ENCODE data around the gene TTC7B.

DNA sequence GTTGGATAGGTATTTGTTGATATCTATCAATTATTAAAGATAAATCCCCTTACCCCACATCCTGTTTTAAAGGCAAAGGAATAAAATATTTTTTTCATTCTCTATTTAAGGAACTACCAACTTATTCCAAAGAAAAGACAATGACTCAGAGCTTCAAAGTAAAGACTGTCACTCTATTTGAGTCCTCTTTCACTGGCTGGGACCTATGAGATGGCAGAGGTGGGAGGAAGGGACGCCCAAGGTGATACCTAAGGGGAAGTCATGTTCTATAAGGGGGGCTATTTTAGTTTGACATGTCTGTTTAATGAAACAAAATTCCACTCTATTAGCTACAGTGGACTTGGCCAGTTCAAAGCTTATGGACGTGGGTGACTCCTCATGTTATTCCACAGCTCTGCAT lies 209.8 kb downstream of the TTC7B start:
- TF ChIP-seq CREM (IDR thresholded peaks at IDR 0.05) (no peak), CREM (CRISPR knock-in tag; IDR thresholded peaks at IDR 0.05) (no peak), POLR2A (IDR thresholded peaks at IDR 0.05; ENCODE audit: insufficient read depth in 1 of 2, low read depth in 2 of 2, low read length in 2 of 2) (no peak), KAT7 (CRISPR knock-in tag; IDR thresholded peaks at IDR 0.05; ENCODE audit: borderline replicate concordance) (no peak), SP2 (CRISPR knock-in tag; IDR thresholded peaks at IDR 0.05) (no peak), ARID2 (CRISPR knock-in tag; IDR thresholded peaks at IDR 0.05; ENCODE audit: borderline replicate concordance) (no peak), MXI1 (IDR thresholded peaks at IDR 0.05; ENCODE audit: borderline replicate concordance, low read depth, low read length) (no peak), ZNF558 (CRISPR knock-in tag; IDR thresholded peaks at IDR 0.05; ENCODE audit: borderline replicate concordance) (no peak), ZNF441 (CRISPR knock-in tag; IDR thresholded peaks at IDR 0.05; ENCODE audit: borderline replicate concordance) (no peak)
- TF ChIP-seq, protein P1, sequence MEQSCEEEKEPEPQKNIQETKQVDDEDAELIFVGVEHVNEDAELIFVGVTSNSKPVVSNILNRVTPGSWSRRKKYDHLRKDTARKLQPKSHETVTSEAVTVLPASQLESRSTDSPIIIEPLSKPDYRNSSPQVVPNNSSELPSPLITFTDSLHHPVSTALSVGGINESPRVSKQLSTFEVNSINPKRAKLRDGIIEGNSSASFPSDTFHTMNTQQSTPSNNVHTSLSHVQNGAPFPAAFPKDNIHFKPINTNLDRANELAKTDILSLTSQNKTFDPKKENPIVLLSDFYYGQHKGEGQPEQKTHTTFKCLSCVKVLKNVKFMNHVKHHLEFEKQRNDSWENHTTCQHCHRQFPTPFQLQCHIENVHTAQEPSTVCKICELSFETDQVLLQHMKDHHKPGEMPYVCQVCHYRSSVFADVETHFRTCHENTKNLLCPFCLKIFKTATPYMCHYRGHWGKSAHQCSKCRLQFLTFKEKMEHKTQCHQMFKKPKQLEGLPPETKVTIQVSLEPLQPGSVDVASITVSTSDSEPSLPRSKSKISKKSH (CRISPR knock-in tag; IDR thresholded peaks at IDR 0.05; ENCODE audit: borderline replicate concordance) = no peak
- TF ChIP-seq, protein P2, sequence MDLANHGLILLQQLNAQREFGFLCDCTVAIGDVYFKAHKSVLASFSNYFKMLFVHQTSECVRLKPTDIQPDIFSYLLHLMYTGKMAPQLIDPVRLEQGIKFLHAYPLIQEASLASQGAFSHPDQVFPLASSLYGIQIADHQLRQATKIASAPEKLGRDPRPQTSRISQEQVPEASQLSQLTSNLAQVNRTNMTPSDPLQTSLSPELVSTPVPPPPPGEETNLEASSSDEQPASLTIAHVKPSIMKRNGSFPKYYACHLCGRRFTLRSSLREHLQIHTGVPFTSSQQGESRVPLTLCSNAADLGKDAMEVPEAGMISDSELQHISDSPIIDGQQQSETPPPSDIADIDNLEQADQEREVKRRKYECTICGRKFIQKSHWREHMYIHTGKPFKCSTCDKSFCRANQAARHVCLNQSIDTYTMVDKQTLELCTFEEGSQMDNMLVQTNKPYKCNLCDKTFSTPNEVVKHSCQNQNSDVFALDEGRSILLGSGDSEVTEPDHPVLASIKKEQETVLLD (CRISPR knock-in tag; IDR thresholded peaks at IDR 0.05; ENCODE audit: low read depth) = no peak
- TF ChIP-seq, protein P3, sequence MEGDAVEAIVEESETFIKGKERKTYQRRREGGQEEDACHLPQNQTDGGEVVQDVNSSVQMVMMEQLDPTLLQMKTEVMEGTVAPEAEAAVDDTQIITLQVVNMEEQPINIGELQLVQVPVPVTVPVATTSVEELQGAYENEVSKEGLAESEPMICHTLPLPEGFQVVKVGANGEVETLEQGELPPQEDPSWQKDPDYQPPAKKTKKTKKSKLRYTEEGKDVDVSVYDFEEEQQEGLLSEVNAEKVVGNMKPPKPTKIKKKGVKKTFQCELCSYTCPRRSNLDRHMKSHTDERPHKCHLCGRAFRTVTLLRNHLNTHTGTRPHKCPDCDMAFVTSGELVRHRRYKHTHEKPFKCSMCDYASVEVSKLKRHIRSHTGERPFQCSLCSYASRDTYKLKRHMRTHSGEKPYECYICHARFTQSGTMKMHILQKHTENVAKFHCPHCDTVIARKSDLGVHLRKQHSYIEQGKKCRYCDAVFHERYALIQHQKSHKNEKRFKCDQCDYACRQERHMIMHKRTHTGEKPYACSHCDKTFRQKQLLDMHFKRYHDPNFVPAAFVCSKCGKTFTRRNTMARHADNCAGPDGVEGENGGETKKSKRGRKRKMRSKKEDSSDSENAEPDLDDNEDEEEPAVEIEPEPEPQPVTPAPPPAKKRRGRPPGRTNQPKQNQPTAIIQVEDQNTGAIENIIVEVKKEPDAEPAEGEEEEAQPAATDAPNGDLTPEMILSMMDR (CRISPR knock-in tag; IDR thresholded peaks at IDR 0.05) = no peak
- TF ChIP-seq, protein P4, sequence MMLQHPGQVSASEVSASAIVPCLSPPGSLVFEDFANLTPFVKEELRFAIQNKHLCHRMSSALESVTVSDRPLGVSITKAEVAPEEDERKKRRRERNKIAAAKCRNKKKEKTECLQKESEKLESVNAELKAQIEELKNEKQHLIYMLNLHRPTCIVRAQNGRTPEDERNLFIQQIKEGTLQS (CRISPR knock-in tag; IDR thresholded peaks at IDR 0.05) = no peak
